Type B pancreatic cell (in vitro differentiated cells): ENCODE results near the gene NFIX. TPM values are rescaled to one million over a fixed set of nuclear protein-coding genes. Genes with fewer than 3 reads are reported as not detected.

Source experiments
- DNase-seq: peaks from one replicate; pipeline ENCODE4 v3.0.0; 2021; ENCODE audit warnings: mixed read lengths; ENCODE audit not compliant: unreplicated experiment; ENCODE audit errors: extremely low spot score
- H3K27ac Mint-ChIP-seq: 2 replicates; pipeline ENCODE4 v1.8.0; 2021; ENCODE audit warnings: mild to moderate bottlenecking, mixed read lengths
- H3K27me3 Mint-ChIP-seq: 2 replicates; pipeline ENCODE4 v1.8.0; 2021; ENCODE audit warnings: mixed read lengths
- H3K36me3 Mint-ChIP-seq: 2 replicates; pipeline ENCODE4 v1.8.0; 2021; ENCODE audit warnings: mixed read lengths
- H3K4me1 Mint-ChIP-seq: one replicate; pipeline ENCODE4 v1.8.0; 2021; ENCODE audit warnings: mixed read lengths; ENCODE audit not compliant: unreplicated experiment
- H3K4me3 Mint-ChIP-seq: 2 replicates; pipeline ENCODE4 v1.8.0; 2021; ENCODE audit warnings: mild to moderate bottlenecking, mixed read lengths
- H3K9me3 Mint-ChIP-seq: 2 replicates; pipeline ENCODE4 v1.8.0; 2021; ENCODE audit warnings: mixed read lengths
- total RNA-seq: library from RNA; stranded (reverse); gene quantifications from 2 replicates; pipeline ENCODE4 v1.2.1, GENCODE V29; 2021; ENCODE audit warnings: low replicate concordance
- TF ChIP-seq, protein P1 (sequence below): fragments of 200-600 bp; sonication (generic); conservative IDR thresholded peaks from 2 replicates; pipeline ENCODE4 v1.5.0; 2021; ENCODE audit warnings: antibody characterized with exemption, mild to moderate bottlenecking

The NFIX gene
- total RNA-seq, 1 donor from 2014 or later: 12.4 TPM

DNA sequence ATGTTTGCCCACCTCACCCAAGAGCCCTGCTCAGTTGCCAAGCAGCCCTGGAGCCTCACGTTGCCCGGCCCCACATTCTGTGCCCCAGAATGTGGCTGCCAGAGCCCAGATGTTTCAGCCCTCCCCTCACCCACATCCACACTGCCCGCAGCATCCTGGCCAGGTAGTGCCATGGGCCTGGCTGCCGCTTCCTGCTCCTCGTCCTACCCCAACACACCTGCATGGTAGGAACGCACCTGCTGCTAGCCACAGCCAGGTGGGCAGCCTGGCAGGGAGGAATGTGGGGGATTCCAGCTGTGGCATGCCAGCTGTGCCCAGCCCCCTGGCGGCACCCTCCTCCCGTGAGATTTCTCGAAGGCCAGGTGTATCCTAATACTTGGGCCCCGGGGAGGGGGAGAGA is 7.5 kb upstream of the NFIX start:
- Mint-ChIP-seq H3K36me3 (no peaks in the 10 kb centered on the region), H3K27me3 (peaks cover 53% of the 10 kb centered on the region), H3K4me3 (no peak overlapping the region), H3K9me3 (no peaks in the 10 kb centered on the region), H3K27ac (no peak overlapping the region), H3K4me1 (peaks cover 16% of the 10 kb centered on the region)
- TF ChIP-seq, protein P1, sequence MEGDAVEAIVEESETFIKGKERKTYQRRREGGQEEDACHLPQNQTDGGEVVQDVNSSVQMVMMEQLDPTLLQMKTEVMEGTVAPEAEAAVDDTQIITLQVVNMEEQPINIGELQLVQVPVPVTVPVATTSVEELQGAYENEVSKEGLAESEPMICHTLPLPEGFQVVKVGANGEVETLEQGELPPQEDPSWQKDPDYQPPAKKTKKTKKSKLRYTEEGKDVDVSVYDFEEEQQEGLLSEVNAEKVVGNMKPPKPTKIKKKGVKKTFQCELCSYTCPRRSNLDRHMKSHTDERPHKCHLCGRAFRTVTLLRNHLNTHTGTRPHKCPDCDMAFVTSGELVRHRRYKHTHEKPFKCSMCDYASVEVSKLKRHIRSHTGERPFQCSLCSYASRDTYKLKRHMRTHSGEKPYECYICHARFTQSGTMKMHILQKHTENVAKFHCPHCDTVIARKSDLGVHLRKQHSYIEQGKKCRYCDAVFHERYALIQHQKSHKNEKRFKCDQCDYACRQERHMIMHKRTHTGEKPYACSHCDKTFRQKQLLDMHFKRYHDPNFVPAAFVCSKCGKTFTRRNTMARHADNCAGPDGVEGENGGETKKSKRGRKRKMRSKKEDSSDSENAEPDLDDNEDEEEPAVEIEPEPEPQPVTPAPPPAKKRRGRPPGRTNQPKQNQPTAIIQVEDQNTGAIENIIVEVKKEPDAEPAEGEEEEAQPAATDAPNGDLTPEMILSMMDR: no peak
- DNase-seq: no peak

DNA sequence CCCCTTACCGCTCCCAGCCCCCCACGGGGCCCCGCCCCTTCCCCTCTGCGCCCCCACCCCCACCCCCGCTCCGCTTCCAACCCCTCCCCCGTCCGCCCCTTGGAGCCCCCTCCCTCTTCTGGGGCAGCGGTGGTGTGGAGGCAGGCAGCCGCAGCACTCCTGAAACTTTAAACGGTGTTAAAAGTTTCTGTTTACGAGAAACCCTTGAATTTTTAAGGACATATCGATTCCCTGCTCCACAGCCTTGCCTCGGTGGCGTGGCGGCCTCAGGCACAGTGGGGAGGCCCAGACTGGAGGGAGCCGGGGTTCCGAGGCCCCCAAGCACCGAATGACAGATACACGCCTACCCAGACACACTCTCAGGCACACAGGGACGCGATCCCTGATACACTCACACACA is 4.8 kb upstream of the NFIX start:
- H3K27ac Mint-ChIP-seq: no peak overlapping the region
- peaks cover 14% of the 10 kb centered on the region for H3K4me1 Mint-ChIP-seq
- DNase-seq: no peak
- no peaks in the 10 kb centered on the region for H3K9me3 Mint-ChIP-seq
- TF ChIP-seq, protein P1: no peak
- peaks cover 69% of the 10 kb centered on the region for H3K27me3 Mint-ChIP-seq
- H3K36me3 Mint-ChIP-seq: no peaks in the 10 kb centered on the region
- no peak overlapping the region for H3K4me3 Mint-ChIP-seq

DNA sequence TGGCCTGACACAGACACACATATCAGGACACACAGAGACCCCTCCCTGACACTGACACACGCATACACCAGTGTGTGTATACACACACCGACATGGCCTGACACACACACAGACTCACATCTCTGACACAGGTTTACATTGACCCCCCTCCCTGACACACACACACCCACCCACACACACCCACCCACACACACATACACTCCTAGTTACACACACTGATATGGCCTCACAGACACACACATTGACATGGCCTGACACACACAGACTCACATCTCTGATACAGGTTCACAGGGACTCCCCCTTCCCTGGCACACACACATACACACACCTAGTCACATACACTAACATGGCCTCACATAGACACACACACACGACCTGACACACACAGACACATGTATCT is 4.4 kb upstream of the NFIX start:
- Mint-ChIP-seq H3K36me3 (no peaks in the 10 kb centered on the region), H3K27me3 (peaks cover 65% of the 10 kb centered on the region), H3K27ac (no peak overlapping the region), H3K4me1 (peaks cover 14% of the 10 kb centered on the region), H3K9me3 (no peaks in the 10 kb centered on the region), H3K4me3 (no peak overlapping the region)
- TF ChIP-seq, protein P1: no peak
- DNase-seq: no peak

DNA sequence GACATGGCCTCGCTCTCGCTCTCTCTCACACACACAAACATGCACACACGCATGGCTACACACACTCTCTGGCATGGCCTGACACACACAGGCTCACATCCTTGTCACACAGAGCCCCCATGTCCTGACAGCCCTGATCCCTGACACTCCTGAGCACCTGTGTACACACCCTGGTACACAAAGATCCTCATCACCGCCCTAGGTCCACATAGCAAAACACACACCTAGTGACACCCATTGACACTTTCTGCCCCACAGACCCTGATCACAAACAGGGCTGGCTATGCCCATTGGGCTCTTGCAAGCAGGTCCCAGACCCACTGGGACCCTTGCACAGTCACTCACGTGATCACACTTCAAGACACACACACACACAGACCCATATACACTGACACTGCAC is 4.0 kb upstream of the NFIX start:
- TF ChIP-seq, protein P1: no peak
- Mint-ChIP-seq H3K36me3 (no peaks in the 10 kb centered on the region), H3K4me3 (no peak overlapping the region), H3K4me1 (peaks cover 14% of the 10 kb centered on the region), H3K27me3 (peaks cover 64% of the 10 kb centered on the region), H3K9me3 (no peaks in the 10 kb centered on the region), H3K27ac (no peak overlapping the region)
- no peak for DNase-seq

DNA sequence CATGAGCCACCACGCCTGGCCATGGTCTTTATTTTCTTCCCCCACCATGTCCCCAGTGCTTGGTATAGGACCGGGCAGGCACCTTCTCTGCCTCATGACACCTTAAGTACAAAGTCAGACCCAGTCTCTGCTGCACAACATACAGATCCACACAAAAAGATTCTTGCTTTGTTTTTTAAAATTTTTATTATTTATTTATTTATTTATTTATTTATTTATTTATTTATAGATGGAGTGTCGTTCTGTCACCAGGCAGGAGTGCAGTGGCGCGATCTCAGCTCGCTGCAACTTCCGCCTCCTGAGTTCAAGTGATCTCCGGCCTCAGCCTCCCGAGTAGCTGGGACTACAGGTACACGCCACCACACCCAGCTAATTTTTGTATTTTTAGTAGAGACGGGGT is 2.5 kb upstream of the NFIX start:
- Mint-ChIP-seq H3K27me3 (peaks cover 61% of the 10 kb centered on the region), H3K9me3 (no peaks in the 10 kb centered on the region), H3K4me3 (no peak overlapping the region), H3K36me3 (no peaks in the 10 kb centered on the region), H3K27ac (no peak overlapping the region), H3K4me1 (peaks cover 10% of the 10 kb centered on the region)
- DNase-seq: no peak
- TF ChIP-seq, protein P1: no peak

DNA sequence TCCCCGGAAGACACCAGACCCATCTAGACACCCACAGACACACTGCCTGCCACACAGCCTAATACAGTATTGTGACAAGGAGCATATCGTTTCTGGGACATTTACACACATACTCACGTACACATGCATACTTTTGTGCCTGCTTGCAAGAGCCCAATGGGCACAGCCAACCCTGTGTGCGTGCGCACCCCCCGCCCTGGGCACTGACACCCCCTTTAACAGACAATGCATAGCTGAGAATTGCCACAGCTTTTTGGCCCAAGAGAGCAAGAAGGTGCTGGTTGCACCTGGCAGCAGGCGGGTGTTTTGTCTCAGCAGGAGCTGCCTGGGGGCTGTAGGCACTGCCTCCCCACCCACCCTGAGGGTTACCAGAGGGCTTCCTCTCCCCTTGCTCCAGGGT is 1.7 kb upstream of the NFIX start:
- TF ChIP-seq, protein P1: no peak
- H3K36me3 Mint-ChIP-seq: no peaks in the 10 kb centered on the region
- no peak for DNase-seq
- no peaks in the 10 kb centered on the region for H3K9me3 Mint-ChIP-seq
- peaks cover 68% of the 10 kb centered on the region for H3K27me3 Mint-ChIP-seq
- H3K4me1 Mint-ChIP-seq: peaks cover 14% of the 10 kb centered on the region
- H3K4me3 Mint-ChIP-seq: peak overlapping the region; percentile 60
- peak overlapping the region; percentile 24 for H3K27ac Mint-ChIP-seq
